Measurements from ENCODE around the gene KIAA1614.

KIAA1614 gene

GRCh38 chr1:180912801-180913565 lies at the start of gene KIAA1614:
Gene KIAA1614, plus strand, starts transcription at chr1:180912897. Its CDS starts 347 bp downstream, at chr1:180913244.
- DNase-seq (ENCODE audit: low spot score): peak; percentile 91

GRCh38 chr1:180863158-180863775 lies 49.4 kb upstream of the KIAA1614 start:
- peak; percentile 67 for DNase-seq (ENCODE audit: low spot score)

GRCh38 chr1:180881806-180882509 lies 30.7 kb upstream of the KIAA1614 start:
- DNase-seq (ENCODE audit: low spot score): peak; percentile 73

- DNase-seq (ENCODE audit: low spot score): no peak
Observed at GRCh38 chr1:180884588-180885300, 28.0 kb upstream of the KIAA1614 start.

GRCh38 chr1:180886338-180886737 lies 26.4 kb upstream of the KIAA1614 start:
- DNase-seq (ENCODE audit: low spot score): no peak

GRCh38 chr1:180887841-180888240 lies 24.9 kb upstream of the KIAA1614 start:
- DNase-seq (ENCODE audit: low spot score): no peak

GRCh38 chr1:180888870-180889269 lies 23.8 kb upstream of the KIAA1614 start:
- DNase-seq (ENCODE audit: low spot score): no peak

GRCh38 chr1:180889325-180889724 lies 23.4 kb upstream of the KIAA1614 start:
- no peak for DNase-seq (ENCODE audit: low spot score)

GRCh38 chr1:180892272-180892671 lies 20.4 kb upstream of the KIAA1614 start:
- no peak for DNase-seq (ENCODE audit: low spot score)

DNA sequence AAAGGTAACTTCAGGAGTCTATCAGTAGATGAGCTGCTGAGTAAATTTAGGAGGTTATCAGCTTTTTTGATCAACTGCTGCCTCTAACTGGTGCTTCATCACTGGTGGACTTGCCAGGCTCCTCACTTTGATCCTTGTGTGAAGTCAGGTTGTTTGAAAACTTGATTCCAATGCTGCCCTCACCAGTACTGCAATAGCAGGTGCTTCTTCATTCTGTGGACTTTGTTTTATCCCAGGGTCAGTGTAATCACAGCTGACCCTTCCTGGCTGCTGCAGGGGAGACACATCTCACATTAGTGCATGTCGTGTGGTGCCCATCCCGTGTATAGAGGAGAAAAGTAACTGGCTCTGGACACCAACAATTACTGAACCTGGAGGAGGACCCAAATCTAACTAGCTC lies 20.0 kb upstream of the KIAA1614 start:
- DNase-seq (ENCODE audit: low spot score): no peak

DNA sequence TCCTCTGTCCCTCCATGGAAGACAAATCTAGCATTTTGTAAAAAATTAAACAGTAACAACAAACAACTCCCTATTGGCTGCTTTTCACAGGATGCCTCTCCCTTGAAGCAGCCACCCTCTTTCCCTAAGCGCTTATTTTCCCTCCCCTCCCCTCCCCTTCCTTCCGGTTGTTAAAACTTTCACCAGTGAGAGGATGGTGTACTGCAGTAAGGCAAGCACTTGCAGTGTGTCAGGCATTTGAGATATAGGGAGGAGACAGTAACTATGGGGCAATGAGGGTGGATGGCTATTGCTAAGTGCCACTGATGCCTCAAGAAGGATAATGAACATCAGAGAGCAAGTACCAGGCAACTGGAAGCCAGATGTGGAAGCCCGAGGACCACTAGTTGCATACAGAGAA lies 19.1 kb upstream of the KIAA1614 start:
- DNase-seq (ENCODE audit: low spot score): no peak

- no peak for DNase-seq (ENCODE audit: low spot score)
Observed at GRCh38 chr1:180896161-180896560, 16.5 kb upstream of the KIAA1614 start.

DNA sequence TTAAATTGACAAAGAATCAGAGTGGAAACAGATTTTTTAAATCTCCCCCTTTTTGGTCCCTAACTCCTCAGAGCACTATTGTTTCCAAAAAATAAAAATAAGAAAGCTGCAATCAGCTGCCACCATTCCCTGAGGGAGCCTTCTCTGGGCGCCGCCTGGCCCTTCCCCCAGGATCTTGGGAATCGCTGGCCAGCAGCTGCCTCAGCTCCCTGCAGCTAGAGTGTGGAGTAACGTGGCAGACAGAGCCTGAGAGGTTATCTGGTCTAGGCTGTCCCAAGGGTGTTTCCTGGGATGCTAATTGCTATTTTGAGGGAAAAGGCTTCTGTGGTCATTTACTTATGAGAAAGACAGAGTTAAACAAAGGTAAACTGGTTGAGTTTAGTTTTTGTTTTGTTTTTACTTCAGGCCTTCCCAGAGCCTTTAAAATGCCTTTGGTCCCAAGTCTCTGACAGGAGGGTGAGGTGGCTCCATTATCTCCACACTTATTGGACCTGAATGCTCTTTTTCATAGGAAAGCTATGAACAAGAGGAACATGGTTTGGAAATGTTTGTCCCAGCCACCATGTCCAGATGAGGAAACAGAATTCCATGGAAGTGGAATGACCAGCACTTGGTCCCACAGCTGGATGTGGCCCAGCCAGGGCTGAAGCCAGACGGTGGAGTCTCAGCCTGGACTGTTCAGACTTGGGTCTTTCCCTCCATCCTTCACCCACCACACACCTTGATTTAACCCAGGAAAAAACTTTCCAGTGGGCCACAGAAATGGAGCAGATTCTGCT lies 14.1 kb upstream of the KIAA1614 start:
- DNase-seq (ENCODE audit: low spot score): peak; percentile 76

DNA sequence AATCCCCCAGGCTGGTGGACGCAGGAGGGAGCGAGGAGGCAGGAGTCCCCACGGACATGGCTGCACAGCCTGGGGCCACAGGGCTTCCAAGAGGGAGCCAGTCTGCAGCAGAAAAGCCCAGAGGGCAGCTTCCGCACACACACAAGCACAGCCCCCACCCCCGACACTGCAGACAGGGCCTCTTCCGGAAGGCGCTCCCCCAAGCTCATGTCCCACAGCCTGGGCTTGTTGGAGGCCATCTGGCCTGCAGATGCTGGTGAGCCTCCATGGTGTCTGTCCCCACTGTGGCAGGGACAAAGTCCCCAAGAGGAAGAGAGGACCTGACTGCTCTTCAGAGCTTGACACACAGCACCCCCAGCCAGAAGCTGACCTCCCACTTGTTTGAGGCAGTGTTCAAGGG lies 13.4 kb upstream of the KIAA1614 start:
- DNase-seq (ENCODE audit: low spot score): no peak

DNA sequence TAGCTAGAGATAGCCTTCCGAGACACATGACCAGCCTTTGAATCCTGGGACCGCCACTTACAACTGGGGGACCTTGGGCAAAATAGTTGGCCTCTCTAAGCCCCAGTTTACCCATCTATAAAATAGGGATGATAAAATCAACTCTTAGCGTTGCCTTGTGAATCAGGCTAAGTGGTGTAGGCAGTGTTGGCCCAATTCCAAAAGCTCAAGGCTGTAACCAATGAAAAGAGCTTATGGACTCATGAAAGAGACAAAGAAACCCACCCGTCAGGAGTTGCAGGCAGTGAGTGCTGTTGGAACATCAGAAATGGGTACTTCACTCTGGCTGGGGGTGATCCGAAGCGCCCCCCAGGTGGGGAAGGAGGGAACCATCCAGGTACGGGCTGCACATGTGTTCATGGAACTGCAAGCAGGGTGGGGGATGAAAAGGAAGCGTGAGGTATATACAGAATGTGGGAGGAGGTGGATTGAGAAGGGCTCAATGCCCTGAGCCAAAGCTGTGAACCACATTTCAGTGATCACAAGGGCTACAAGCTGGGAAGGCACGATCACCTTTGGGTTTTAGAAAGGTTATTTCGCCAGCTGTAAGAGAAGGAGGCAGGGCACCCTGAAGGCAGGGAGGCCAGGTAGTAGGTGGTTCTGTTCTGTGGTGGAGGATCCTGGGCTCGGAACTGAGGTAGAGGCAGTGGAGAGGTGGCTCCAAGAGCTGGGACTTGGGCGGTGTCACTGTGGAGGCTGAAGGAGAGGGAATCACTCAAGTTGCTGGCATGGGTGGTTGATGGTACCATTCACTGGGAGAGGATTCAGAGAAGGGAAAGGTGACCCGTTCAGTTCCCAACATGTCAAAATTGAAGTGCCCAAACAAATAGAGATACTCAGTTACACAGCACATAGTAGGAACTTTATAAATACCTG lies 11.4 kb upstream of the KIAA1614 start:
- DNase-seq (ENCODE audit: low spot score): no peak

- DNase-seq (ENCODE audit: low spot score): no peak
Observed at GRCh38 chr1:180902541-180902940, 10.2 kb upstream of the KIAA1614 start.

- DNase-seq (ENCODE audit: low spot score): no peak
Observed at GRCh38 chr1:180905927-180906326, 6.8 kb upstream of the KIAA1614 start.

- DNase-seq (ENCODE audit: low spot score): no peak
Observed at GRCh38 chr1:180906511-180906910, 6.2 kb upstream of the KIAA1614 start.

DNA sequence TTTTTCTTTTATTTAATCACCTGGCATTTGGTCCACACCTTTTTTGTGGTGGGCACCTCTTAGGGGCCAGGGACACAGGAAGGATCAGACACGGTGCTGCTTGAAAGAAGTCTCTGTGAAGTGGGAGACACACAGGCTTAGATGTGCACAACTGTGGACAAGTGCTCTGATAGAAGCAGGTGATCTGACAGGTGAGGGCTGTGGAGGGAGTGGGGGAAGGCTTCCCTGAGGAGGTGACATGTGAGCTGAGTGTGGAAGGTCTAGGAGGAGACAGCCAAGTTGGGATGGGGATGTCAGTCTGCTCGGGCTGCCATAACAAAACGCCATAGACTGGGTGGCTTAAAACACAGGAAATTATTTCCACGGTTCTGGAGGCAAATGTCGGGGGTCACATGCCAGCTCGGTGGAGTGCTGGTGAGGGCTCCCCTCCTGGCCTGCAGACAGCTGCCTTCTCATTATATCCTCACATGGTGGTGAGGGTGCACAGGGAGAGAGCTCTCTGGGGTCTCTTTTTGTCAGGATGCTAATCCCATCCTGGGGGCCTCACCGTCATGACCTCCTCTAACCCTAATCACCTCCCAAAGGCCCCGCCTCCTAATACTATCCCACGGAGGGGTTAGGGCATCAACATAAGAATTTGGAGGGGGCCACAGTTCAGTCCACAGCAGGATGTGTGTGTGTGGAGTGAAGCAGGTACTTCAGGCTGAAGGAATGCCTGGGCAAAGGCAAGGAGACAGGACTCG lies 5.2 kb upstream of the KIAA1614 start:
- no peak for DNase-seq (ENCODE audit: low spot score)
